Endothelial cell of umbilical vein (primary cell): ENCODE results near the gene MGP. TPM values are rescaled to one million over a fixed set of nuclear protein-coding genes. Genes with fewer than 3 reads are reported as not detected.

Source experiments
- BruUV-seq: library from RNA; stranded (reverse); fragments of 400-500 nt; replicated peaks from 2 replicates; lab custom pipeline; 2021; lab: Mats Ljungman, UMichigan
- CTCF ChIA-PET: fragments of 300-600, 350-600 bp; sonication (Branson Sonifier 250); formaldehyde crosslinking; loops from one replicate; lab custom pipeline; 2021; ENCODE audit warnings: antibody characterized with exemption, inconsistent platforms; lab: Charles Lee
- POLR2A ChIA-PET: fragments of 300-600, 350-600 bp; sonication (Branson Sonifier 250); formaldehyde crosslinking; loops from one replicate; lab custom pipeline; 2021; ENCODE audit warnings: antibody characterized with exemption, inconsistent platforms; lab: Charles Lee
- DNase-seq: peaks from one replicate; pipeline ENCODE4 v3.0.0-alpha.2; 2011; ENCODE audit warnings: low read depth, low spot score
- FAIRE-seq: peaks from 2 replicates; lab custom pipeline; 2011; peaks lifted over from hg19 to GRCh38; lab: Jason Lieb, UNC
- H2AFZ ChIP-seq: 2 replicates; pipeline ENCODE4 v1.6.0; 2012; ENCODE audit warnings: low read depth, low read length, control low read depth, inconsistent platforms
- H3K27ac ChIP-seq: 2 replicates; pipeline ENCODE4 v1.5.1; 2011; ENCODE audit warnings: low read depth, mild to moderate bottlenecking, control low read depth, low read length, moderate library complexity; ENCODE audit not compliant: insufficient read depth
- H3K27me3 ChIP-seq, 2 experiments: 2 replicates each; pipeline versions ENCODE4 v1.6.0 to v1.6.1; 2011; ENCODE audit warnings: low read length in 2 of 2, mixed read lengths in 1 of 2; ENCODE audit not compliant: control insufficient read depth in 2 of 2, insufficient read depth in 2 of 2
- H3K36me3 ChIP-seq, 2 experiments: 2 replicates in 1 of 2; 3 replicates in 1 of 2; pipeline ENCODE4 v1.5.1; 2011; ENCODE audit warnings: low read length in 2 of 2, mild to moderate bottlenecking in 1 of 2, moderate library complexity in 1 of 2; ENCODE audit not compliant: control insufficient read depth in 2 of 2, insufficient read depth in 2 of 2; ENCODE audit errors: extremely low read depth in 1 of 2
- H3K4me1 ChIP-seq: 3 replicates; pipeline ENCODE4 v1.5.1; 2011; ENCODE audit warnings: mild to moderate bottlenecking, low read length; ENCODE audit not compliant: control insufficient read depth, insufficient read depth; ENCODE audit errors: extremely low read depth
- H3K4me2 ChIP-seq: 2 replicates; pipeline ENCODE4 v1.6.1; 2011; ENCODE audit warnings: low read length, control low read depth, mixed read lengths; ENCODE audit not compliant: insufficient read depth
- H3K4me3 ChIP-seq, 3 experiments: fragments of 200-600 bp in 1 of 3; sonication (generic), shearing (Covaris generic) in 1 of 3; replicated peaks in 1 of 3; 2 replicates each; pipeline ENCODE4 v1.5.1; 2011 to 2016; ENCODE audit warnings: control low read depth in 3 of 3, low read length in 3 of 3, mild to moderate bottlenecking in 2 of 3, inconsistent platforms in 1 of 3, low read depth in 1 of 3, moderate library complexity in 1 of 3; ENCODE audit not compliant: insufficient read depth in 1 of 3
- H3K79me2 ChIP-seq: 2 replicates; pipeline ENCODE4 v1.6.0; 2012; ENCODE audit warnings: low read length, inconsistent platforms; ENCODE audit not compliant: control insufficient read depth, insufficient read depth
- H3K9ac ChIP-seq: replicated peaks from 2 replicates; pipeline ENCODE3; 2011; ENCODE audit warnings: low read length, control low read depth; ENCODE audit not compliant: insufficient read depth; ENCODE audit errors: extremely low read depth
- H3K9me1 ChIP-seq: replicated peaks from 3 replicates; pipeline ENCODE4 v1.6.0; 2011; ENCODE audit warnings: mild to moderate bottlenecking, low read length; ENCODE audit not compliant: control insufficient read depth, insufficient read depth; ENCODE audit errors: extremely low read depth
- H3K9me3 ChIP-seq: replicated peaks from 2 replicates; pipeline ENCODE4 v1.5.1; 2012; ENCODE audit warnings: low read length, inconsistent platforms; ENCODE audit not compliant: control insufficient read depth, insufficient read depth
- H4K20me1 ChIP-seq: replicated peaks from 2 replicates; pipeline ENCODE3; 2011; ENCODE audit warnings: mild to moderate bottlenecking, low read length; ENCODE audit not compliant: control insufficient read depth, insufficient read depth; ENCODE audit errors: extremely low read depth
- CTCF ChIP-seq, 2 donors: IDR thresholded peaks; 1 replicate in 1 of 2; 2 replicates in 1 of 2; pipeline ENCODE4 v1.5.1; 2011; ENCODE audit warnings: low read length in 2 of 2, mild to moderate bottlenecking in 2 of 2, moderate library complexity in 2 of 2, control low read depth in 1 of 2, inconsistent platforms in 1 of 2, low read depth in 1 of 2; ENCODE audit not compliant: insufficient read depth in 1 of 2; ENCODE audit errors: extremely low read depth in 1 of 2
- GATA2 ChIP-seq: IDR thresholded peaks from 2 replicates; pipeline ENCODE4 v1.7.0; 2011; ENCODE audit warnings: low read depth, mild to moderate bottlenecking, moderate library complexity, mixed read lengths, low read length; ENCODE audit not compliant: insufficient read length, insufficient read depth
- JUN ChIP-seq: IDR thresholded peaks from 2 replicates; pipeline ENCODE4 v1.6.1; 2011; ENCODE audit warnings: borderline replicate concordance, low read depth; ENCODE audit not compliant: insufficient read length, insufficient read depth
- MYC ChIP-seq: IDR thresholded peaks from one replicate; pipeline ENCODE4 v1.6.1; 2011; ENCODE audit warnings: mild to moderate bottlenecking, low read depth, low read length
- POLR2A ChIP-seq: IDR thresholded peaks from 2 replicates; pipeline ENCODE4 v1.6.1; 2012; ENCODE audit warnings: low read depth, mild to moderate bottlenecking, control low read depth, low read length
- POLR2AphosphoS5 ChIP-seq: IDR thresholded peaks from 2 replicates; pipeline ENCODE4 v1.6.1; 2012; ENCODE audit warnings: low read depth, mild to moderate bottlenecking, control low read depth, low read length, moderate library complexity; ENCODE audit not compliant: insufficient read depth
- dilution Hi-C: fragments of 300-500 bp; cut with MboI; formaldehyde crosslinking; loops from one replicate; pipeline ENCODE4 v1.15.0; 2019; ENCODE audit warnings: low sequenced_read_pairs; ENCODE audit not compliant: extremely low pct_ligation_motif_present
- intact Hi-C: fragments of 100-400 bp; cut with micrococcal nuclease; formaldehyde crosslinking; loops from one replicate; pipeline ENCODE4 v1.10.0; 2022
- polyA plus RNA-seq, 4 experiments: library from polyadenylated mRNA; depleted of rRNA in 3 of 4; stranded (reverse) in 3 of 4; unstranded in 1 of 4; fragments of >200 nt; gene quantifications; 2 replicates each; pipeline versions ENCODE4 v1.2.1 to v1.2.3, GENCODE V29; 2011 to 2012; ENCODE audit warnings: missing spikeins in 1 of 4
- total RNA-seq: library from RNA; stranded (reverse); gene quantifications from 2 replicates; pipeline ENCODE4 v1.2.3, GENCODE V29; 2021

MGP gene
- total and polyA plus RNA-seq, 2 donors (not counting 3 experiments of a cell fraction or from before 2014, with no cell fraction given), result 284 to 479 TPM

GRCh38 chr12:14852880-14853279 is 32.8 kb downstream of the MGP start:
- no peak for FAIRE-seq
- dilution Hi-C loops (no loop called here), intact Hi-C loops (no loop called here)
- no peak overlapping the region for H3K27ac ChIP-seq
- no peaks in the 10 kb centered on the region for H4K20me1 ChIP-seq
- no peaks in the 10 kb centered on the region for H3K79me2 ChIP-seq
- H2AFZ ChIP-seq, result no peak overlapping the region
- no TSS peak for BruUV-seq
- no peak for DNase-seq
- H3K4me3 ChIP-seq, result no peak overlapping the region
- ChIA-PET POLR2A (no interaction called here), CTCF (interaction anchor here (1.2 to 1.6 kb wide), 2 partner anchors 42 to 142 kb away, joined by 3 to 7 read pairs; no protein-coding TSS in a partner anchor)
- H3K9ac ChIP-seq, result no peak overlapping the region
- H3K4me2 ChIP-seq, result no peak overlapping the region
- H3K9me1 ChIP-seq, result no peaks in the 10 kb centered on the region
- H3K36me3 ChIP-seq, result no peaks in the 10 kb centered on the region
- TF ChIP-seq POLR2A, result no peak
- TF ChIP-seq GATA2, result no peak
- no peak for TF ChIP-seq POLR2AphosphoS5
- no peak for TF ChIP-seq MYC
- TF ChIP-seq CTCF (IDR thresholded peaks at IDR 0.05; ENCODE audit: extremely low read depth in 1 of 2, insufficient read depth in 1 of 2, low read depth in 1 of 2, low read length in 2 of 2), result no peak
- TF ChIP-seq JUN, result no peak
- peaks cover 23% of the 10 kb centered on the region for H3K4me1 ChIP-seq
- no peaks in the 10 kb centered on the region for H3K9me3 ChIP-seq
- H3K27me3 ChIP-seq, result no peaks in the 10 kb centered on the region
